ENCODE data around the gene CHMP3. TPM values are rescaled to one million over a fixed set of nuclear protein-coding genes. Genes with fewer than 3 reads are reported as not detected.
A peak's percentile ranks its signal among the peaks of the same experiment; 100 is the strongest.

The CHMP3 gene
- total and polyA plus RNA-seq, 2 of the 13 experiments (the other 11 are each of a cell fraction or from before 2014, with no cell fraction given) = 64.1 to 114 TPM

DNA sequence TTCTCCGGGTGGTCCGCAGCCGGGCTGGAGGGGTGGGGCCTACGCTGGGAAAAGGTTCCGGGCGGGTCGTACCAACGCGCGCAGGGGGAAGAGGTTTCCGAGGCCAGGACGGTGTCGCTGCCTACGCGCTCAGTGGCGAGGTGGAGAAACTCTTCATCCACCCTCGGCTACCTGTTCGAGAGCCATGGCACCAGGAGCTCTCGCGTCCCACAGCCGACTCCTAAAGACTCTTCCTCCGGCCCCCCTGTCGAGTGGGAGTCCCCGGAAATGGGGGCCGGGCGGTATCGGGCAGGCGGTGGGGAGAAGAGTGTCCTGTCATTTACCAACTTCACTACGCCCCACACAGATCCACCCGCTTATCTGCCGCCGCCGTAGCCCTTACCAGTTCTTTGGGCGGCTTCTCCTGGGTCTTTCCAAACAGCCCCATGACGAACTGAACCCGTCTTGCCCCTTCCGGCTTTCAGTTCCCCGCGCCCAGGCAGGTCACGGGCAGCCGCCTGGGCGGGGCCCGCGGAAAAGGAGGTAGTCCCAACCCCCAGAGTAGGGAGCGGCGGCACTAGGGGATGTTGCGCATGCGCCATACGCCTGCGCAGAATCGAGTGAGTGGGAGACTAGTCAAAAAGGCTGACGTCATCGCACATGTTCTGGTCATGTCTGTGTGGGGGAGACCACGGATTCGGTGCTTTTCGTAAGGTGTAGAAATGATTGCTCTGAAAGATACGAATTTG, at the start of gene CHMP3 (continued):
- TF ChIP-seq, protein P1, sequence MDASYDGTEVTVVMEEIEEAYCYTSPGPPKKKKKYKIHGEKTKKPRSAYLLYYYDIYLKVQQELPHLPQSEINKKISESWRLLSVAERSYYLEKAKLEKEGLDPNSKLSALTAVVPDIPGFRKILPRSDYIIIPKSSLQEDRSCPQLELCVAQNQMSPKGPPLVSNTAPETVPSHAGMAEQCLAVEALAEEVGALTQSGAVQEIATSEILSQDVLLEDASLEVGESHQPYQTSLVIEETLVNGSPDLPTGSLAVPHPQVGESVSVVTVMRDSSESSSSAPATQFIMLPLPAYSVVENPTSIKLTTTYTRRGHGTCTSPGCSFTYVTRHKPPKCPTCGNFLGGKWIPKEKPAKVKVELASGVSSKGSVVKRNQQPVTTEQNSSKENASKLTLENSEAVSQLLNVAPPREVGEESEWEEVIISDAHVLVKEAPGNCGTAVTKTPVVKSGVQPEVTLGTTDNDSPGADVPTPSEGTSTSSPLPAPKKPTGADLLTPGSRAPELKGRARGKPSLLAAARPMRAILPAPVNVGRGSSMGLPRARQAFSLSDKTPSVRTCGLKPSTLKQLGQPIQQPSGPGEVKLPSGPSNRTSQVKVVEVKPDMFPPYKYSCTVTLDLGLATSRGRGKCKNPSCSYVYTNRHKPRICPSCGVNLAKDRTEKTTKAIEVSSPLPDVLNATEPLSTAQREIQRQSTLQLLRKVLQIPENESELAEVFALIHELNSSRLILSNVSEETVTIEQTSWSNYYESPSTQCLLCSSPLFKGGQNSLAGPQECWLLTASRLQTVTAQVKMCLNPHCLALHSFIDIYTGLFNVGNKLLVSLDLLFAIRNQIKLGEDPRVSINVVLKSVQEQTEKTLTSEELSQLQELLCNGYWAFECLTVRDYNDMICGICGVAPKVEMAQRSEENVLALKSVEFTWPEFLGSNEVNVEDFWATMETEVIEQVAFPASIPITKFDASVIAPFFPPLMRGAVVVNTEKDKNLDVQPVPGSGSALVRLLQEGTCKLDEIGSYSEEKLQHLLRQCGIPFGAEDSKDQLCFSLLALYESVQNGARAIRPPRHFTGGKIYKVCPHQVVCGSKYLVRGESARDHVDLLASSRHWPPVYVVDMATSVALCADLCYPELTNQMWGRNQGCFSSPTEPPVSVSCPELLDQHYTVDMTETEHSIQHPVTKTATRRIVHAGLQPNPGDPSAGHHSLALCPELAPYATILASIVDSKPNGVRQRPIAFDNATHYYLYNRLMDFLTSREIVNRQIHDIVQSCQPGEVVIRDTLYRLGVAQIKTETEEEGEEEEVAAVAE (CRISPR knock-in tag; IDR thresholded peaks at IDR 0.05; ENCODE audit: borderline replicate concordance) = peak; percentile 67; the same call in 1 of the 2 replicates
- TF ChIP-seq KLF6 (CRISPR knock-in tag; IDR thresholded peaks at IDR 0.05) = peak; percentile 89
- TF ChIP-seq EP300 (IDR thresholded peaks at IDR 0.05; ENCODE audit: low read depth in 2 of 2, low read length in 2 of 2) = no peak
- TF ChIP-seq EP300 (CRISPR knock-in tag; IDR thresholded peaks at IDR 0.05; ENCODE audit: borderline replicate concordance) = 0 out of 2 replicates have a peak, but pooled peaks have one; percentile 30
- TF ChIP-seq, protein P2, sequence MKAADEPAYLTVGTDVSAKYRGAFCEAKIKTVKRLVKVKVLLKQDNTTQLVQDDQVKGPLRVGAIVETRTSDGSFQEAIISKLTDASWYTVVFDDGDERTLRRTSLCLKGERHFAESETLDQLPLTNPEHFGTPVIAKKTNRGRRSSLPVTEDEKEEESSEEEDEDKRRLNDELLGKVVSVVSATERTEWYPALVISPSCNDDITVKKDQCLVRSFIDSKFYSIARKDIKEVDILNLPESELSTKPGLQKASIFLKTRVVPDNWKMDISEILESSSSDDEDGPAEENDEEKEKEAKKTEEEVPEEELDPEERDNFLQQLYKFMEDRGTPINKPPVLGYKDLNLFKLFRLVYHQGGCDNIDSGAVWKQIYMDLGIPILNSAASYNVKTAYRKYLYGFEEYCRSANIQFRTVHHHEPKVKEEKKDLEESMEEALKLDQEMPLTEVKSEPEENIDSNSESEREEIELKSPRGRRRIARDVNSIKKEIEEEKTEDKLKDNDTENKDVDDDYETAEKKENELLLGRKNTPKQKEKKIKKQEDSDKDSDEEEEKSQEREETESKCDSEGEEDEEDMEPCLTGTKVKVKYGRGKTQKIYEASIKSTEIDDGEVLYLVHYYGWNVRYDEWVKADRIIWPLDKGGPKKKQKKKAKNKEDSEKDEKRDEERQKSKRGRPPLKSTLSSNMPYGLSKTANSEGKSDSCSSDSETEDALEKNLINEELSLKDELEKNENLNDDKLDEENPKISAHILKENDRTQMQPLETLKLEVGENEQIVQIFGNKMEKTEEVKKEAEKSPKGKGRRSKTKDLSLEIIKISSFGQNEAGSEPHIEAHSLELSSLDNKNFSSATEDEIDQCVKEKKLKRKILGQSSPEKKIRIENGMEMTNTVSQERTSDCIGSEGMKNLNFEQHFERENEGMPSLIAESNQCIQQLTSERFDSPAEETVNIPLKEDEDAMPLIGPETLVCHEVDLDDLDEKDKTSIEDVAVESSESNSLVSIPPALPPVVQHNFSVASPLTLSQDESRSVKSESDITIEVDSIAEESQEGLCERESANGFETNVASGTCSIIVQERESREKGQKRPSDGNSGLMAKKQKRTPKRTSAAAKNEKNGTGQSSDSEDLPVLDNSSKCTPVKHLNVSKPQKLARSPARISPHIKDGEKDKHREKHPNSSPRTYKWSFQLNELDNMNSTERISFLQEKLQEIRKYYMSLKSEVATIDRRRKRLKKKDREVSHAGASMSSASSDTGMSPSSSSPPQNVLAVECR (CRISPR knock-in tag; IDR thresholded peaks at IDR 0.05; ENCODE audit: borderline replicate concordance) = peak; percentile 91
- no peak; the same call in 1 of the 2 replicates for TF ChIP-seq MTA1 (CRISPR knock-in tag; IDR thresholded peaks at IDR 0.05; ENCODE audit: borderline replicate concordance)
- TF ChIP-seq ZC3H13 (CRISPR knock-in tag; IDR thresholded peaks at IDR 0.05) = no peak; the same call in 1 of the 2 replicates
- no peak for TF ChIP-seq MATR3 (CRISPR knock-in tag; IDR thresholded peaks at IDR 0.05)
- TF ChIP-seq ZNF776 (CRISPR knock-in tag; IDR thresholded peaks at IDR 0.05) = no peak; the same call in none of the 2 replicates
- peak; percentile 86; the same call in 1 of the 2 replicates for TF ChIP-seq SATB2 (CRISPR knock-in tag; IDR thresholded peaks at IDR 0.05)
- peak; percentile 74; the same call in 1 of the 2 replicates for TF ChIP-seq ZBTB42 (CRISPR knock-in tag; IDR thresholded peaks at IDR 0.05)
- TF ChIP-seq, protein P3, sequence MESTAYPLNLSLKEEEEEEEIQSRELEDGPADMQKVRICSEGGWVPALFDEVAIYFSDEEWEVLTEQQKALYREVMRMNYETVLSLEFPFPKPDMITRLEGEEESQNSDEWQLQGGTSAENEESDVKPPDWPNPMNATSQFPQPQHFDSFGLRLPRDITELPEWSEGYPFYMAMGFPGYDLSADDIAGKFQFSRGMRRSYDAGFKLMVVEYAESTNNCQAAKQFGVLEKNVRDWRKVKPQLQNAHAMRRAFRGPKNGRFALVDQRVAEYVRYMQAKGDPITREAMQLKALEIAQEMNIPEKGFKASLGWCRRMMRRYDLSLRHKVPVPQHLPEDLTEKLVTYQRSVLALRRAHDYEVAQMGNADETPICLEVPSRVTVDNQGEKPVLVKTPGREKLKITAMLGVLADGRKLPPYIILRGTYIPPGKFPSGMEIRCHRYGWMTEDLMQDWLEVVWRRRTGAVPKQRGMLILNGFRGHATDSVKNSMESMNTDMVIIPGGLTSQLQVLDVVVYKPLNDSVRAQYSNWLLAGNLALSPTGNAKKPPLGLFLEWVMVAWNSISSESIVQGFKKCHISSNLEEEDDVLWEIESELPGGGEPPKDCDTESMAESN (CRISPR knock-in tag; conservative IDR thresholded peaks at IDR 0.05) = peak; percentile 85
- TF ChIP-seq ZNF335 (CRISPR knock-in tag; IDR thresholded peaks at IDR 0.05) = peak; percentile 98
- TF ChIP-seq AGO2 (optimal IDR thresholded peaks at IDR 0.05; ENCODE audit: low read depth, low read length) = peak; percentile 85
- TF ChIP-seq POGZ (CRISPR knock-in tag; IDR thresholded peaks at IDR 0.05) = peak; percentile 91
- TF ChIP-seq SNRNP70 (IDR thresholded peaks at IDR 0.05; ENCODE audit: low read depth, low read length) = no peak
- TF ChIP-seq, protein P4, sequence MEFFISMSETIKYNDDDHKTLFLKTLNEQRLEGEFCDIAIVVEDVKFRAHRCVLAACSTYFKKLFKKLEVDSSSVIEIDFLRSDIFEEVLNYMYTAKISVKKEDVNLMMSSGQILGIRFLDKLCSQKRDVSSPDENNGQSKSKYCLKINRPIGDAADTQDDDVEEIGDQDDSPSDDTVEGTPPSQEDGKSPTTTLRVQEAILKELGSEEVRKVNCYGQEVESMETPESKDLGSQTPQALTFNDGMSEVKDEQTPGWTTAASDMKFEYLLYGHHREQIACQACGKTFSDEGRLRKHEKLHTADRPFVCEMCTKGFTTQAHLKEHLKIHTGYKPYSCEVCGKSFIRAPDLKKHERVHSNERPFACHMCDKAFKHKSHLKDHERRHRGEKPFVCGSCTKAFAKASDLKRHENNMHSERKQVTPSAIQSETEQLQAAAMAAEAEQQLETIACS (CRISPR knock-in tag; IDR thresholded peaks at IDR 0.05) = no peak

All from HepG2 (cell line).